SW 1271 (cell line): Measurements from ENCODE around the gene DPP3.
A peak's percentile ranks its signal among the peaks of the same experiment; 100 is the strongest.

ENCODE experiments used
- DNase-seq, 2 experiments: peaks; one replicate each; lab custom pipeline; 2025; lab: John Stamatoyannopoulos, UW

DPP3 gene

GRCh38 chr11:66465373-66466224 is 14.6 kb upstream of the DPP3 start:
- DNase-seq, result no peak

DNA sequence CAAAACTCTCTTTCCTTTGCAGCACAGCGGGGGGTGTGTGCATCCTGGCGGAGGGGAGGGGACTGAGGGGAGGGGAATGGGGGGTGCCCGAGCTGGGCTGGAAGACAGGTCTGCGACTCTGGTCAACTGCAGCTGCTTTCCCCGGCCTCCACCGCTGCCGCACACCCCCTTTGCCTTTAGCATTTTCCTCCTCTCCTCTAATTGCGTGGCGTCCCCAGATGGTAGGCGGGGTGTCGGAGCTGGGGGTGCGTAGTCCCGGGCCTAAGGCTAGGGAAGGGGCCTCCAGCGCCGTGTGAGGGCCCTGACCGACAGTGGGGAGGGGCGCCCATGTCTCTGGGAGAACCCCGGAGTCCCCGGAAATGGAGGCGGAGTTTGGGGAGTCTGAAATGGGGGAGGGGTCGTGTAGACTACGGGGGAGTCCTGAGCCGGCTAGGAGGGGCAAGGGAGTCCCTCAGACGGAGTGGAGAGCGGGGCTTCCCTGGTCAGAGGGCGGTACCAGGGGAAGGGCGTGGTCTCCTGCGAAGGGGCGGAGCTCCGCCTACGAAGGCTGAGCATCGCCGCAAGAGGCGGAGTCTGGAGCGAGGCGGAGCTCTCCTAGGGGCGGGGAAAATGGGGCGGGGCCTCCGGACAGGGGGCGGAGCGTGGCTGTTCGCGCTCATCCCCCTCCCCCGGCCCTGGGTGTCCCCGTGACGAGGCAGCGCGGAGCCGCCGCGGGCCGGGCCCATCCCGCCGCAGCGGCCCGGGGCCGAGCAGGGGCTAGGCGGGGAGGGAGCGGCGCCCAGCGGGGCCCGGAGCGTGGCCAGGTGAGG is 13.8 kb upstream of the DPP3 start, which contains the start of gene PELI3:
TSS of gene PELI3 (plus strand) at position 681 of the 809 bp plus-strand sequence. CDS start 1,224 bp downstream, outside the sequence.
- peak in 1 of 2 experiments; percentile 72 for DNase-seq

- no peak for DNase-seq
Observed at GRCh38 chr11:66467034-66467659, 13.1 kb upstream of the DPP3 start.

GRCh38 chr11:66467756-66468155 is 12.5 kb upstream of the DPP3 start:
- no peak for DNase-seq

DNA sequence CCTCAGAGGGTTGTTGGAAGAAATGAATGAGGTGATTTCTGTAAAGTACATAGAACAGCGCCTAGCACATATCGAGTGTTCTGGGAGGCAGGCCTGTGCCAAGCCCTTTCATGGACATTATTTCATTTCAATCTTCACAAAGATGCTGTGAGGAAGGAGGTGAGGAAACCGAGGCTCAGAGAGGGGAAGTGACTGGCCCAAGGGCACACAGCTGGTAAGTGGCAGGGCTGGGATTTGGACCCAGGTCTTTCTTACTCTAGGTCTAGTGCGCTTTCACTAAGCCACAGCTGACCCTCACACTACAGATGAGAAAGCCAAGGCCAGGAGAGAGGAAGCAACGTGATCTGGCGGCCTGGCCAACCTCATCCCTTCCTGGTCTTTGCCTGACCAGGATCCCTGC is 11.5 kb upstream of the DPP3 start:
- no peak for DNase-seq

DNA sequence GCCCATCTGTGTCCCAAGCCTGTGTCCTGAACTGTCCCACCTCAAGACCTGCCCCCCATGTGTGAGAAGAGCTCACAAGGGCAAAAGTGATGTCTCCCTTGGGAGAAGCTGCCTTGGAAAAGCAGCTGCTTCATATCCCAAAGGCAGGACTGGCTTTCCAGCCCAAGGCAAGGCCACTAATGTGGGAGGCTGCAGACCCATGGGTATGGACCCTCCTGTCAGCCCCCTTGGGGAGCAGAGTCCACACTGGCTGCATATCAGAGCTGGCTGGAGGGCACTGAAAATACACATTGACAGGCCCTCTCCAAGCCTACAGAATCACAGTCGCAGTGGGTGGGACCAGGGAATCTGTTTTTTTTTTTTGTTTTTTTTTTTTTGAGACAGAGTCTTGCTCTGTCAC is 10.8 kb upstream of the DPP3 start:
- no peak for DNase-seq

GRCh38 chr11:66470015-66470414 is 10.2 kb upstream of the DPP3 start:
- no peak for DNase-seq

- no peak for DNase-seq
Observed at GRCh38 chr11:66471142-66471541, 9.1 kb upstream of the DPP3 start.

DNA sequence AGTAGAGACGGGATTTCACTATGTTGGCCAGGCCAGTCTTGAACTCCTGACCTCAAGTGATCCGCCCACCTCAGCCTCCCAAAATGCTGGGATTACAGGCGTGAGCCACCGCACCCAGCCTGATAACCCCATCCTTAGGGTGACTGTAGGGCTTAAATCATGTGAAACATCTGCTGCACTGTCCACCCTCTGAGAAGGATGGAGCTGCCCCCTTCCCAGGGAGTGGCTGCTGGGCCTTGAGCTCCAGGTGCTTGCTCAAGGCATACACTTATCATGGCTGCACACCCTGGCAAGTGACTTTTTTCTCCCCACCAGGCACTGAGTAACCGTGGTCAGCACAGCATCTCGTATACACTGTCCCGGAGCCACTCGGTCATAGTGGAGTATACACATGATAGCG is 8.2 kb upstream of the DPP3 start:
- DNase-seq, result no peak

- no peak for DNase-seq
Observed at GRCh38 chr11:66473167-66473566, 7.1 kb upstream of the DPP3 start.

DNA sequence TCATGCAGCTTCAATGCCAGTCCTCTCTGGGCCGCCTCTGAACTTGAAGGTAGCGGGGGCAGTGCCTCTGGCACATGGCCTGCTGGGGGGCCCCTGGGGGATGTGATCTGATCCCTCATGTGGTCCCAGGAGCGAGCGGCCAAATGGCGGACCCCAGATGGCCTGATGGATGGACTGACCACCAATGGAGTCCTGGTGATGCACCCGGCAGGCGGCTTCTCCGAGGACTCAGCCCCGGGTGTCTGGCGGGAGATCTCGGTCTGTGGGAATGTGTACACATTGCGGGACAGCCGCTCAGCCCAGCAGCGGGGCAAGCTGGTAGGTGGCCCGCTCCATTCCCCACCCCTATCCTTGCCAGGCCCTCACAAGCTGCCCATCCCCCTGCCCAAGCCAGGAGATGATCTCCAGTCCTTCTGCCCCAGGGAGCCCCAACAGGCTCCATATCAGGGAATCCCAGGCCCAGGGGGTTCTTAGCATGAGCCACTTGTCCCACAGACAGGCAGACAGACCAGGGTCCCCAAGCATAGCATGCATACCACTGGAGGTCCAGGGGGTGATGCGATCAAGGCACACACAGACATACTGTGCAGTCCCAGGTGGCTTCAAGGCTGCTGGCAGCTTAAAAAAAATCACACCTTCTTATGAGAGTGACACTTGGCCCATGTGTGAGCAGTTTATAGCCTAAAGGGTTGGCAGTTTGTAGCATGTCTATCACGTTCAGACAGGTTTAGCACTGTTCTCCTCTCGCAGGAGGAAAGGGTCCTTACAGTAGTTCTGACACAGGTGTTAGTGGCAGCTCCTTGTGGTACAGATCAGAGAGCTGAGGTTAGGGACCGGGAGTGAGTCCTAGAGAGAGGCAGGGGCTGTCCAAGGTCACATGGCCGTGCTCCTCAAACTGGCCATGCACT is 6.4 kb upstream of the DPP3 start:
- DNase-seq, result no peak

DNA sequence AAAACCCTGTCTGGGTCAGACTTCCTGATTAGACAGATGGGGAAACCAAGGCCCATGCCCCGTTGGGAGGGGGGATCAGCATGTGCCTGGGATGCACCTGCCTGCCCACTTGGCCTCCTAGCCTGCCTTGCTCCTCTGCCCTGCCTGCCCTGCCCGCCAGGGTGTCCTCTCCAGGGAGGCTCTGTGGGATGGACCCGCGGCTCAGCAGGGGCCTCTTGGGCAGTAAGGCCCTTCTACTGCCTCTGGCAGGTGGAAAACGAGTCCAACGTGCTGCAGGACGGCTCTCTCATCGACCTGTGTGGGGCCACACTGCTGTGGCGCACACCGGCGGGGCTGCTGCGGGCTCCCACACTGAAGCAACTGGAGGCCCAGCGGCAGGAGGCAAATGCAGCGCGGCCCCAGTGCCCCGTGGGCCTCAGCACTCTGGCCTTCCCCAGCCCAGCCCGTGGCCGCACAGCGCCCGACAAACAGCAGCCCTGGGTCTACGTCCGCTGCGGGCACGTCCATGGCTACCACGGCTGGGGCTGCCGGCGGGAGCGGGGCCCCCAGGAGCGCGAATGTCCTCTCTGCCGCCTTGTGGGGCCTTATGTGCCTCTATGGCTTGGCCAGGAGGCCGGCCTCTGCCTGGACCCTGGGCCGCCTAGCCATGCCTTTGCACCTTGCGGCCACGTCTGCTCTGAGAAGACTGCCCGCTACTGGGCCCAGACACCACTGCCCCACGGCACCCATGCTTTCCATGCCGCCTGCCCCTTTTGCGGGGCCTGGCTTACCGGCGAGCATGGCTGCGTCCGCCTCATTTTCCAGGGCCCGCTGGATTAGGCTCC is 4.7 kb upstream of the DPP3 start:
- DNase-seq, result no peak

- no peak for DNase-seq
Observed at GRCh38 chr11:66476173-66476840, 3.9 kb upstream of the DPP3 start.

GRCh38 chr11:66476841-66477251 is 3.4 kb upstream of the DPP3 start:
- no peak for DNase-seq

- DNase-seq, result no peak
Observed at GRCh38 chr11:66477263-66478201, 2.7 kb upstream of the DPP3 start.

- no peak for DNase-seq
Observed at GRCh38 chr11:66478729-66479393, 1.4 kb upstream of the DPP3 start.

GRCh38 chr11:66479394-66480116 is 679 bp upstream of the DPP3 start:
- DNase-seq, result peak in 1 of 2 experiments; percentile 82
